Gastrocnemius medialis (tissue), 4 donors: ENCODE results near the gene CD2AP. TPM values are rescaled to one million over a fixed set of nuclear protein-coding genes. Genes with fewer than 3 reads are reported as not detected.

Experiments used
- ATAC-seq, 2 donors: fragments of 150-250 bp; one replicate each; pipeline ENCODE4 v1.9.1; 2016
- DNase-seq, 2 donors: peaks; one replicate each; pipeline ENCODE4 v3.0.0-alpha.2; 2019
- H3K27ac ChIP-seq, 4 donors: fragments of 200-600 bp; sonication (generic); 1 replicate in 1 of 4; 2 replicates in 3 of 4; pipeline ENCODE4 v1.5.1; 2016 to 2018; ENCODE audit warnings: mild to moderate bottlenecking in 2 of 4, moderate library complexity in 1 of 4
- H3K27me3 ChIP-seq, 3 donors: fragments of 200-600 bp; sonication (generic) in 2 of 3; 1 replicate in 1 of 3; 2 replicates in 2 of 3; pipeline versions ENCODE4 v1.5.1 to v1.6.0; 2016 to 2019; ENCODE audit warnings: mild to moderate bottlenecking in 1 of 3, moderate library complexity in 1 of 3
- H3K36me3 ChIP-seq, 2 donors: fragments of 200-600 bp; sonication (generic) in 1 of 2; one replicate each; pipeline ENCODE4 v1.5.1; 2017 to 2018
- H3K4me1 ChIP-seq, 2 donors: fragments of 200-600 bp; sonication (generic) in 1 of 2; one replicate each; pipeline ENCODE4 v1.5.1; 2016 to 2017; ENCODE audit warnings: mild to moderate bottlenecking in 2 of 2
- H3K4me3 ChIP-seq, 4 donors: fragments of 200-600 bp; sonication (generic) in 3 of 4; 1 replicate in 1 of 4; 2 replicates in 3 of 4; pipeline ENCODE4 v1.5.1; 2016 to 2019; ENCODE audit warnings: mild to moderate bottlenecking in 2 of 4
- H3K9me3 ChIP-seq, 3 donors: fragments of 200-600 bp; sonication (generic) in 2 of 3; 1 replicate in 1 of 3; 2 replicates in 2 of 3; pipeline ENCODE4 v1.5.1; 2016 to 2019
- POLR2A ChIP-seq, 2 donors: fragments of 450-650 bp; IDR thresholded peaks; one replicate each; pipeline ENCODE4 v1.6.1; 2017; ENCODE audit warnings: antibody characterized with exemption in 2 of 2, mild to moderate bottlenecking in 2 of 2, moderate library complexity in 2 of 2
- in situ Hi-C, 4 donors: fragments of 200-750 bp; cut with MboI; loops; one replicate each; pipeline versions ENCODE4 v1.15.0 to v1.8.0; 2017; ENCODE audit warnings: low sequenced_read_pairs in 4 of 4
- intact Hi-C: fragments of 100-400 bp; cut with DNase I; formaldehyde crosslinking; loops from one replicate; pipeline ENCODE4 v1.15.1; 2023; ENCODE audit warnings: low total_unique reads
- total RNA-seq, 4 donors: library from RNA; depleted of rRNA; stranded (reverse); fragments of >200 nt; gene quantifications; one replicate each; pipeline versions ENCODE4 v1.1.0 to v1.2.3, GENCODE V29; 2016
- TF ChIP-seq, protein P1 (sequence below), 5 experiments: fragments of 450-650 bp in 3 of 5; fragments of 200-600 bp in 2 of 5; sonication (generic) in 2 of 5; IDR thresholded peaks in 4 of 5; conservative IDR thresholded peaks in 1 of 5; 1 replicate in 4 of 5; 2 replicates in 1 of 5; pipeline ENCODE4 v1.5.1; 2016 to 2019; ENCODE audit warnings: antibody characterized with exemption in 5 of 5, mild to moderate bottlenecking in 3 of 5, moderate library complexity in 3 of 5

The CD2AP gene
- total RNA-seq, 4 donors from 2014 or later = 6.9 to 14.1 (median 8.6) TPM

DNA sequence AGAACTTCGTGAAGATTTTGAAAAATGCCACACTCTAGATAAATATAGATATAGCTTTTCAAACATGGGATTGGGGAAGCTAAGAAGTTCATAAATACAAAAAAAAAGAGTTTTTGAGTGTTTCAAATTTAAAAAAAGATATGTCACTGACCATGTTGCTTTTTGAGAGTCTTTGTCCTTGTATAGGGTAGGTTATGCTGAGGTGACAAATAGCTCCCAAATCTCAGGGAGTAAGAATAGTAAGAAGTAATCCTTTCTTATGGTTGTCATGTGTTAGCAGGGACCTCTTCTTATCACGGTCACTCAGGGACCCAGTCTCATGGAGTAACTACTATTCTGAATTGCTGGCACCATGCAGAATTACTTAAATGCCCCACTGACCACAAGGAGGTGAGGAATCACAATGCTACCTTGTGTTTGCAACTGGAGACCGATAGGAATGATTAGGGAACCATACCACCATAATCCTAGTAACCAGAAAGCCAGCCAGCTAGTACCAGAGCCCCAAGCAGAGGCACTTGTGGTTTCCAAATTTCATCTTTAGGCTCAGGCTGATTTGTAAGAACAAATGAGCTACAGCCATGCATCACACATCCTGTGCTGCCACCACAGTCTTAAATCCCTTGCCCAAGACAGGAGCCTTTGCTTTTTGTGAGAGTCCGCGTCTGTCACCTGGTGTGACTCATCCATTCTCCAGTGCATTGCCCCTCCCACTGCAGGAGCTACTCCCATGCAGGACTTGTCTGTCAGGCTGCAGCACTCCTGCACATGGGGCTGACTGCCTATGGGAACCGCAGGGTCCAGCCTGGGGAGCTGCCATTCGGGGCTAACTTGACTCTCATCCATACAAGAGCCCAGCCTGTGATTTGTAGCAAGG lies 178.4 kb downstream of the CD2AP start:
- no peaks in the 10 kb centered on the region for H3K36me3 ChIP-seq
- H3K27me3 ChIP-seq = no peaks in the 10 kb centered on the region
- peaks cover 11 to 13% of the 10 kb centered on the region in 2 donors for H3K4me1 ChIP-seq
- H3K4me3 ChIP-seq = no peak overlapping the region
- in situ Hi-C loops = no loop called here
- peak in 1 of 2 donors; percentile 84 for ATAC-seq
- H3K27ac ChIP-seq = peak overlapping the region in 1 of 4 donors; percentile 17
- no peaks in the 10 kb centered on the region for H3K9me3 ChIP-seq
- intact Hi-C loops = no loop called here
- TF ChIP-seq, protein P1, sequence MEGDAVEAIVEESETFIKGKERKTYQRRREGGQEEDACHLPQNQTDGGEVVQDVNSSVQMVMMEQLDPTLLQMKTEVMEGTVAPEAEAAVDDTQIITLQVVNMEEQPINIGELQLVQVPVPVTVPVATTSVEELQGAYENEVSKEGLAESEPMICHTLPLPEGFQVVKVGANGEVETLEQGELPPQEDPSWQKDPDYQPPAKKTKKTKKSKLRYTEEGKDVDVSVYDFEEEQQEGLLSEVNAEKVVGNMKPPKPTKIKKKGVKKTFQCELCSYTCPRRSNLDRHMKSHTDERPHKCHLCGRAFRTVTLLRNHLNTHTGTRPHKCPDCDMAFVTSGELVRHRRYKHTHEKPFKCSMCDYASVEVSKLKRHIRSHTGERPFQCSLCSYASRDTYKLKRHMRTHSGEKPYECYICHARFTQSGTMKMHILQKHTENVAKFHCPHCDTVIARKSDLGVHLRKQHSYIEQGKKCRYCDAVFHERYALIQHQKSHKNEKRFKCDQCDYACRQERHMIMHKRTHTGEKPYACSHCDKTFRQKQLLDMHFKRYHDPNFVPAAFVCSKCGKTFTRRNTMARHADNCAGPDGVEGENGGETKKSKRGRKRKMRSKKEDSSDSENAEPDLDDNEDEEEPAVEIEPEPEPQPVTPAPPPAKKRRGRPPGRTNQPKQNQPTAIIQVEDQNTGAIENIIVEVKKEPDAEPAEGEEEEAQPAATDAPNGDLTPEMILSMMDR (IDR thresholded peaks at IDR 0.05 in 4 of 5, conservative IDR thresholded peaks at IDR 0.05 in 1 of 5) = no peak
- no peak for TF ChIP-seq POLR2A (IDR thresholded peaks at IDR 0.05)
- peak in 1 of 2 donors; percentile 54 for DNase-seq

DNA sequence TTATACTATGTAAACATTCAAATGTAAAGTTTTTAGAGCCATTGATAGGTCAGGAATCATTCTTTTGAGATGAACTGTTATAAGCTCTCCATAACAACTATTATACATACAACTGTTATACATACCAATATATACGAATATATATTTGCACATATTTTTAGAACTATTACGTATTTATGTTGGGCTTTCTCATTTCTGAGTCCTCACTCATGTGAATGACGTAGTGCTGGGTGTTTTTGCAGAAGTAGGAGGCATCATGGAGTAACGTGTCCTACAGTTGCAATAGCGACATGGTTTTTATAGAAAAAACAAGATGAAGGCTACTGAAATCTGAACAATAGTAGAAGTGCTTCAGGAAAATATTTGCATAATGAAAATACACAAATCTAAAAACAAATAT lies 184.4 kb downstream of the CD2AP start:
- Histone ChIP-seq H3K36me3 (no peaks in the 10 kb centered on the region), H3K27me3 (no peaks in the 10 kb centered on the region), H3K27ac (no peak overlapping the region), H3K4me1 (no peaks in the 10 kb centered on the region), H3K4me3 (no peak overlapping the region), H3K9me3 (no peaks in the 10 kb centered on the region)
- ATAC-seq (no peak), DNase-seq (no peak)
- in situ Hi-C loops (no loop called here), intact Hi-C loops (no loop called here)
- TF ChIP-seq POLR2A (IDR thresholded peaks at IDR 0.05) = no peak
- TF ChIP-seq, protein P1 (IDR thresholded peaks at IDR 0.05 in 4 of 5, conservative IDR thresholded peaks at IDR 0.05 in 1 of 5) = no peak

DNA sequence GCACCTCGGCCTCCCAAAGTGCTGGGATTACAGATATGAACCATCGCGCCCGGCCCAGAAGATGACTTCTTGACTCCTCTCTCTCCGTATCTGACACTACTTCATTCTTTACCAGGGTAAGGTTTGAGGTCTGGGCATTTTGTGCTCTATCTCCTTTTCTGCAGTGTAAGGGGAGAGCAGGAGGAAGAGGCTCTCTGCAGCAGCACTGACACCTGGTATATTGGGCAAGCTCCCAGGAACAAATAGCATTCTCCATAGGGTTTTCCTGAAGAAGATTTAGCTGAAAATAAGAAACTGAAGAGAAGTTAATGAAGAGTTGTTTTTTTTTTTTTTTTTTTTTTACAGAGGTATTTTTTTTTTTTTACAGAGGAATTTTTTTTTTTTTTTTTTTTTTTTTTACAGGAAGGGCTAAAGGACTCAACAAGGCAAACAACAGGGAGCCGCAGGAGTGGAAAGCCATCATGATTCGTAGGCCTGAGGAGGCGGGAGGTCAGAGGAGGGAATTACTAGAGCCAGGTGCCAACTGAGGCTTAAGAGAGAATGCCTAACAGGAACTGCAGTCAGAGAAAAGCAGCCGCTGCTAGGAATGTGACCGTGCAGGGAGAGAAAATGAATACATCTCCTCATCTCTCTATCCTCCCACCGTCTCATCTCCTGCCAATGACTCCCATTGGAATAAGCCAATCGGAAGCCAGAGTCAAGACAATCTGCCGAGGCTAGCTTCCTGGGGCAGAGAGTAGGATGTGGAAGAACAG lies 186.1 kb downstream of the CD2AP start:
- intact Hi-C loops = no loop called here
- TF ChIP-seq, protein P1 (IDR thresholded peaks at IDR 0.05 in 4 of 5, conservative IDR thresholded peaks at IDR 0.05 in 1 of 5) = no peak
- TF ChIP-seq POLR2A (IDR thresholded peaks at IDR 0.05) = no peak
- in situ Hi-C loops = no loop called here
- H3K36me3 ChIP-seq = no peaks in the 10 kb centered on the region
- no peaks in the 10 kb centered on the region for H3K27me3 ChIP-seq
- no peaks in the 10 kb centered on the region for H3K4me1 ChIP-seq
- no peak for ATAC-seq
- no peak overlapping the region for H3K27ac ChIP-seq
- H3K9me3 ChIP-seq = no peaks in the 10 kb centered on the region
- no peak overlapping the region for H3K4me3 ChIP-seq
- DNase-seq = no peak

DNA sequence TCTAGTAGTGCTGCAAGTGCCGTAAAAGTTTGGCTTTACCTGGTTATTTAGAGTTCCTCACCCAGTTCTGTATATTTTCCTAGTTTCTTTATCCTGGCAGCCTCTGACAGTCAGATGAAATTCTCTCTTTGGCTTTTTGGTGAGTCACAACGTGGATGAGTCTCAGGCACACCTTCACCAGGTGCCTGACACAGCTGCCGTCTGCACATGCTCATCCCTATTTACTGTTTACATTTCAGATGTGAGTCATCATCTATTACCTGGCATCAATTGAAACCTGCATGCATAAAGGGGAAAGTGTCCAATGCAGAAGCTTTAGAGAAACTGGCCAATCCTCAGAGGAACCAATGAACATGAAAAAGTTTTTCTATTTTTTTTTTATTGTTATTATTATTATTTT lies 187.5 kb downstream of the CD2AP start:
- in situ Hi-C loops = no loop called here
- TF ChIP-seq, protein P1 (IDR thresholded peaks at IDR 0.05 in 4 of 5, conservative IDR thresholded peaks at IDR 0.05 in 1 of 5) = no peak
- TF ChIP-seq POLR2A (IDR thresholded peaks at IDR 0.05) = no peak
- H3K27ac ChIP-seq = no peak overlapping the region
- no peaks in the 10 kb centered on the region for H3K36me3 ChIP-seq
- ATAC-seq (no peak), DNase-seq (no peak)
- H3K4me3 ChIP-seq = no peak overlapping the region
- intact Hi-C loops = no loop called here
- H3K27me3 ChIP-seq = no peaks in the 10 kb centered on the region
- H3K9me3 ChIP-seq = no peaks in the 10 kb centered on the region
- no peaks in the 10 kb centered on the region for H3K4me1 ChIP-seq
